HepG2 (cell line): ENCODE measurements around the gene CPHXL2. TPM values are rescaled to one million over a fixed set of nuclear protein-coding genes. Genes with fewer than 3 reads are reported as not detected.

ENCODE experiments used
- HMG20A ChIP-seq: IDR thresholded peaks from 2 replicates; pipeline ENCODE4 v1.6.1; 2016; ENCODE audit warnings: borderline replicate concordance
- KAT8 ChIP-seq: IDR thresholded peaks from 2 replicates; pipeline ENCODE4 v1.6.1; 2016; ENCODE audit warnings: missing genetic modification reagents, missing compliant biosample characterization
- KLF16 ChIP-seq, 2 experiments: sonication (generic) in 1 of 2; formaldehyde crosslinking in 1 of 2; IDR thresholded peaks; 2 replicates each; pipeline versions ENCODE4 v1.6.1 to v1.8.0; 2016 to 2023; ENCODE audit warnings: missing genetic modification reagents in 2 of 2, missing compliant biosample characterization in 1 of 2
- MIER3 ChIP-seq: IDR thresholded peaks from 2 replicates; pipeline ENCODE4 v1.6.1; 2016; ENCODE audit warnings: missing compliant biosample characterization, borderline replicate concordance
- MYPOP ChIP-seq: sonication (generic); formaldehyde crosslinking; IDR thresholded peaks from 2 replicates; pipeline ENCODE4 v1.8.1; 2023; ENCODE audit warnings: mild to moderate bottlenecking, moderate library complexity, missing genetic modification reagents
- NAIF1 ChIP-seq: sonication (generic); formaldehyde crosslinking; IDR thresholded peaks from 2 replicates; pipeline ENCODE4 v1.5.0; 2020; ENCODE audit warnings: mild to moderate bottlenecking, missing genetic modification reagents, borderline replicate concordance
- PITX1 ChIP-seq: sonication (generic); formaldehyde crosslinking; IDR thresholded peaks from 2 replicates; pipeline ENCODE4 v1.5.1; 2020; ENCODE audit warnings: mild to moderate bottlenecking, missing genetic modification reagents
- PTBP1 ChIP-seq: fragments of 200-400 bp; formaldehyde crosslinking; IDR thresholded peaks from 2 replicates; pipeline ENCODE4 v1.6.1; 2018; ENCODE audit warnings: low read length, low read depth; ENCODE audit not compliant: poor library complexity, severe bottlenecking
- SETDB1 ChIP-seq: sonication (generic); formaldehyde crosslinking; IDR thresholded peaks from 2 replicates; pipeline ENCODE4 v1.5.1; 2020; ENCODE audit warnings: missing genetic modification reagents, mild to moderate bottlenecking, borderline replicate concordance
- SIX1 ChIP-seq: sonication (generic); formaldehyde crosslinking; IDR thresholded peaks from 2 replicates; pipeline ENCODE4 v1.4.0; 2020; ENCODE audit warnings: missing genetic modification reagents, borderline replicate concordance
- SMAD9 ChIP-seq: sonication (generic); formaldehyde crosslinking; IDR thresholded peaks from 2 replicates; pipeline ENCODE4 v1.5.1; 2020; ENCODE audit warnings: mild to moderate bottlenecking, missing genetic modification reagents
- TEF ChIP-seq: sonication (generic); formaldehyde crosslinking; IDR thresholded peaks from 2 replicates; pipeline ENCODE4 v1.5.0; 2020; ENCODE audit warnings: missing genetic modification reagents
- ZBTB8A ChIP-seq: sonication (generic); formaldehyde crosslinking; IDR thresholded peaks from 2 replicates; pipeline ENCODE4 v1.4.0; 2020; ENCODE audit warnings: mild to moderate bottlenecking, low read depth, missing genetic modification reagents, borderline replicate concordance
- ZFP1 ChIP-seq: IDR thresholded peaks from 2 replicates; pipeline ENCODE4 v1.6.1; 2016
- ZFP36L1 ChIP-seq: sonication (generic); formaldehyde crosslinking; IDR thresholded peaks from 2 replicates; pipeline ENCODE4 v1.8.0; 2022; ENCODE audit warnings: mild to moderate bottlenecking, missing genetic modification reagents, moderate library complexity
- ZMAT3 ChIP-seq: sonication (generic); formaldehyde crosslinking; conservative IDR thresholded peaks from 2 replicates; pipeline ENCODE4 v1.7.0; 2021; ENCODE audit warnings: missing genetic modification reagents
- ZNF235 ChIP-seq: sonication (generic); formaldehyde crosslinking; IDR thresholded peaks from 2 replicates; pipeline ENCODE4 v1.8.1; 2023; ENCODE audit warnings: mild to moderate bottlenecking, missing genetic modification reagents, borderline replicate concordance
- ZNF256 ChIP-seq: sonication (generic); formaldehyde crosslinking; conservative IDR thresholded peaks from 2 replicates; pipeline ENCODE4 v1.4.0; 2020; ENCODE audit warnings: missing genetic modification reagents
- ZNF326 ChIP-seq: sonication (generic); formaldehyde crosslinking; IDR thresholded peaks from 2 replicates; pipeline ENCODE4 v1.4.0; 2020; ENCODE audit warnings: missing genetic modification reagents, borderline replicate concordance
- ZNF333 ChIP-seq: sonication (generic); formaldehyde crosslinking; IDR thresholded peaks from 2 replicates; pipeline ENCODE4 v1.4.0; 2020; ENCODE audit warnings: mild to moderate bottlenecking, missing genetic modification reagents, borderline replicate concordance
- ZNF558 ChIP-seq: sonication (generic); formaldehyde crosslinking; IDR thresholded peaks from 2 replicates; pipeline ENCODE4 v1.9.0; 2022; ENCODE audit warnings: mild to moderate bottlenecking, missing genetic modification reagents, borderline replicate concordance
- ZNF567 ChIP-seq: sonication (generic); formaldehyde crosslinking; IDR thresholded peaks from 2 replicates; pipeline ENCODE4 v1.8.1; 2023; ENCODE audit warnings: mild to moderate bottlenecking, missing genetic modification reagents, borderline replicate concordance
- ZNF746 ChIP-seq: sonication (generic); formaldehyde crosslinking; IDR thresholded peaks from 2 replicates; pipeline ENCODE4 v1.8.0; 2022; ENCODE audit warnings: mild to moderate bottlenecking, missing genetic modification reagents
- ZNF772 ChIP-seq: sonication (generic); formaldehyde crosslinking; IDR thresholded peaks from 2 replicates; pipeline ENCODE4 v1.5.0; 2020; ENCODE audit warnings: mild to moderate bottlenecking, missing genetic modification reagents
- ZNF841 ChIP-seq: sonication (generic); formaldehyde crosslinking; IDR thresholded peaks from 2 replicates; pipeline ENCODE4 v1.8.1; 2023; ENCODE audit warnings: missing genetic modification reagents, borderline replicate concordance
- ZSCAN12 ChIP-seq: sonication (generic); formaldehyde crosslinking; IDR thresholded peaks from 2 replicates; pipeline ENCODE4 v1.9.0; 2021; ENCODE audit warnings: mild to moderate bottlenecking, missing genetic modification reagents
- ZSCAN31 ChIP-seq: sonication (generic); formaldehyde crosslinking; IDR thresholded peaks from 2 replicates; pipeline ENCODE4 v1.5.0; 2020; ENCODE audit warnings: low read depth, mild to moderate bottlenecking, missing genetic modification reagents
- polyA plus RNA-seq, 8 experiments: library from polyadenylated mRNA; depleted of rRNA in 3 of 8; stranded (reverse) in 7 of 8; unstranded in 1 of 8; fragments of >200 nt; fragmentation: Illumina TruSeq in 4 of 8; extraction: Trizol in 4 of 8; gene quantifications; 2 replicates each; pipeline versions ENCODE4 v1.2.1 to v1.2.3, GENCODE V29; 2011 to 2016; ENCODE audit warnings: low read depth in 4 of 8, missing spikeins in 1 of 8, mixed read lengths in 1 of 8; ENCODE audit not compliant: insufficient read depth in 1 of 8
- total RNA-seq, 5 experiments: library from RNA; depleted of rRNA; stranded (reverse); fragments of >200 nt; fragmentation: Illumina TruSeq; extraction: Trizol; gene quantifications; 2 replicates each; pipeline ENCODE4 v1.2.3, GENCODE V29; 2016; ENCODE audit warnings: low read depth in 1 of 5
- TF ChIP-seq, protein P1 (sequence below): sonication (generic); formaldehyde crosslinking; IDR thresholded peaks from 2 replicates; pipeline ENCODE4 v1.4.0; 2020; ENCODE audit warnings: missing genetic modification reagents, low read depth, mild to moderate bottlenecking, borderline replicate concordance

Gene CPHXL2
- total and polyA plus RNA-seq, 2 of the 13 experiments (the other 11 are each of a cell fraction or from before 2014, with no cell fraction given): not detected

DNA sequence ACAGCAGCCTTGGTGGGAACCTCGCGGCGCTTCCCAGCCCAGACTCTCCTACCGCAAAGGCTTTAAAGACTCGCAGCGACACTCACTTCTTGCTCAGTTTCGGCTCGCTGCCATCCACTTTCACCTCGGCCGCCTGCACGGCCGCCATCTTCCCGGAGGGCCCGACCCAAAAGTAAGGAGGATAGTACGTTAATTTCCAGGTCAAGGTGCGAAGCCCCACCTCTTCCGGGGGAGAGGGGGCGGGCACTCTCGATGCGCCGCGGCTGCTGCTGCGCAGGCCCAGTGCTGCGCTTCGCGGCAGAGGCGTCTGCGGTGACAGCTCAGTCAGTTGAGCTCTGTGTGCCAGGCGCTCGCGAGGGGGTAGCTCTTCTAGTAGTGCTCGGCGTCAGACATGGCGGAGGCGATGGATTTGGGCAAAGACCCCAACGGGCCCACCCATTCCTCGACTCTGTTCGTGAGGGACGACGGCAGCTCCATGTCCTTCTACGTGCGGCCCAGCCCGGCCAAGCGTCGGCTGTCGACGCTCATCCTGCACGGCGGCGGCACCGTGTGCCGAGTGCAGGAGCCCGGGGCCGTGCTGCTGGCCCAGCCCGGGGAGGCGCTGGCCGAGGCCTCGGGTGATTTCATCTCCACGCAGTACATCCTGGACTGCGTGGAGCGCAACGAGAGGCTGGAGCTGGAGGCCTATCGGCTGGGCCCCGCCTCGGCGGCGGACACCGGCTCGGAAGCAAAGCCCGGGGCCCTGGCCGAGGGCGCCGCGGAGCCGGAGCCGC is 29.1 kb downstream of the CPHXL2 start, which contains the start of the genes KARS1 and TERF2IP (continued):
- TF ChIP-seq, protein P1, sequence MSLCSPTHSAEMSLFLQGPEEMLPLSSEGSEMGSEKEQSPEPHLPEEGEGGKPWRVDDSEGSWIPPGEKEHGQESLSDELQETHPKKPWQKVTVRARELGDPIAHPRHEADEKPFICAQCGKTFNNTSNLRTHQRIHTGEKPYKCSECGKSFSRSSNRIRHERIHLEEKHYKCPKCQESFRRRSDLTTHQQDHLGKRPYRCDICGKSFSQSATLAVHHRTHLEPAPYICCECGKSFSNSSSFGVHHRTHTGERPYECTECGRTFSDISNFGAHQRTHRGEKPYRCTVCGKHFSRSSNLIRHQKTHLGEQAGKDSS (CRISPR knock-in tag): peak; percentile 86
- TF ChIP-seq ZNF746 (peak; percentile 20; the same call in 1 of the 2 replicates), ZBTB8A (CRISPR knock-in tag) (no peak; the same call in 1 of the 2 replicates), HMG20A (CRISPR knock-in tag) (no peak), ZNF256 (peak; percentile 82), TEF (CRISPR knock-in tag) (no peak; the same call in 1 of the 2 replicates), PITX1 (CRISPR knock-in tag) (peak; percentile 52), ZNF558 (CRISPR knock-in tag) (peak; percentile 91; the same call in 1 of the 2 replicates), ZNF333 (CRISPR knock-in tag) (no peak), KLF16 (CRISPR knock-in tag; IDR thresholded peaks at IDR 0.05) (peak in 1 of 2 experiments; percentile 96; a peak in 3 of 4 replicates), ZNF326 (CRISPR knock-in tag) (no peak), KAT8 (CRISPR knock-in tag) (peak; percentile 98), NAIF1 (peak; percentile 91), ZSCAN31 (peak; percentile 86; the same call in 1 of the 2 replicates), SETDB1 (CRISPR knock-in tag) (no peak), SIX1 (no peak), ZNF235 (CRISPR knock-in tag) (peak; percentile 91), ZMAT3 (CRISPR knock-in tag) (peak; percentile 47; the same call in 1 of the 2 replicates), ZFP1 (no peak), SMAD9 (no peak), ZNF772 (peak; percentile 72; the same call in 1 of the 2 replicates), ZNF841 (0 out of 2 replicates have a peak, but pooled peaks have one; percentile 1), ZFP36L1 (CRISPR knock-in tag) (peak; percentile 93), MIER3 (CRISPR knock-in tag) (peak; percentile 86), ZSCAN12 (CRISPR knock-in tag) (peak; percentile 80; the same call in 1 of the 2 replicates), MYPOP (CRISPR knock-in tag) (0 out of 2 replicates have a peak, but pooled peaks have one; percentile 56), PTBP1 (peak; percentile 35), ZNF567 (CRISPR knock-in tag) (peak; percentile 15)
